ENCODE measurements around the gene ZNF777.

GRCh38 chr7:149494738-149495368 lies 34.0 kb upstream of the ZNF777 start:
- TF ChIP-seq POLR2A (IDR thresholded peaks at IDR 0.05; ENCODE audit: low read length) (no peak), GATA1 (IDR thresholded peaks at IDR 0.05; ENCODE audit: low read depth, low read length) (no peak)

Measured in erythroblast (primary cell).